Femur (tissue), 1 donor: Measurements from ENCODE around the gene ITIH5.

Experiments used
- DNase-seq: peaks from one replicate; pipeline ENCODE4 v3.0.0-alpha.2; 2017

ITIH5 gene

DNA sequence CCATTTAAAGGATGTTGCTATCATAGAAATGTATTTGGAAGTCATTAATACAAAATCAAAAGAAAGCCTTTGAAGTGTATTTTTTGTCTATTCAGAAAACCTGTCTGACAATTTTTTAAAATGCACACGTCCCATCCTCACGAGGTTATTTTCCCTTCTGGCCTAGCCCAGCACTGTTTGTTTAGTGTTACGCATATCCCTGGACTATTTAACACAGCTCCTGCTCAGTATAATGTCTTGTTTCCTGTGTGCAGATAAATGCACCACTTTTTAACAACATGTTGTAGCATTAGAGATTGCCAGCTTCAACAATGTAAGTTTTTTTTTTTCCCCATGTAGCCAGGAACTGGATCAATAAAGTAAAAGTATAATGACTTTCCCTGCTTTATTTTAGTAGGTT lies 153.3 kb downstream of the ITIH5 start:
- no peak for DNase-seq

DNA sequence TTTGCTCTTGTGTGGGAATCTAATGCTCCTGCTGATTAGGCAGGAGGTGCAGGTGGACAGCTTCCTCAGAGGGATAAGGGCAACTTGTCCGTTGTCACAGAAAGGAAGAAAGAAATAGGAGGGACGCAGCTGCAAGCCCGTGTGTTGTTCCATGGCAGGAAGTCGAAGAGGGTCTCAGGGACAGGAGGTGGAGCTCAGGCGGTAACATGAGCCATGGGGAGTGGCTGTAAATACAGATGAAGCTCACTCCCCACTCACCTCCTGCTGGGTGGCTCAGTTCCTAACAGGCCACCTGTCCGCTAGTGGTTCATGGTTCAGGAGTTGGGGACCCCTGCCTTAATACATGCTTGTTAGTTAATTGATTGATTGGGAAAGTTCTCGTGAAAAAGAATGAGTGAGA lies 154.3 kb downstream of the ITIH5 start:
- no peak for DNase-seq

DNA sequence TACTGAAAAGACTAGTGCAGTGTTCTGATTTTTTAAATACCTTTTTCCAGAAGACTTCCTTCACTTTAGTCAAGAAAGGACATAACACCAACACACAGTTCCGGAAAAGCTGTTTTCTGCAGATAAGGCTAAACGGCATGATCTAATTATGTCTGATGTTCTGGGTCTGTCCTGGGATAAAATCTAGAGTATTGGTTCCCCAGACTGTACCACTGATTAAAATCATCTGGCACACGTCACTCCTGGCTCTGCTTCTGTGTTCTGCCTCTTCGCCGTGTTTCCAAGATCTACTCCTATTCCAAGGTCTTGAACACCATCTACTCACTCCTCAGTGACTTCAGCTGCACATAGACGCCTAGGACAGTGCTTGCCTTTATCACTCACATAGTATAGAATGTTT lies 155.2 kb downstream of the ITIH5 start:
- DNase-seq = no peak
